Esophagus squamous epithelium (tissue), 4 donors: Measurements from ENCODE around the gene KIAA1614.

ENCODE experiments used
- CTCF ChIP-seq, 6 experiments: fragments of 450-650 bp in 4 of 6; fragments of 200-600 bp in 2 of 6; sonication (generic) in 2 of 6; IDR thresholded peaks; one replicate each; pipeline ENCODE4 v1.5.1; 2016 to 2019; ENCODE audit warnings: antibody characterized with exemption in 6 of 6, mild to moderate bottlenecking in 4 of 6, moderate library complexity in 4 of 6
- POLR2A ChIP-seq, 4 donors: fragments of 450-650 bp; IDR thresholded peaks; one replicate each; pipeline ENCODE4 v1.6.1; 2017; ENCODE audit warnings: antibody characterized with exemption in 4 of 4, mild to moderate bottlenecking in 4 of 4, moderate library complexity in 3 of 4

GRCh38 chr1:180893614-180894013, 19.1 kb upstream of the KIAA1614 start:
- no peak for TF ChIP-seq CTCF (IDR thresholded peaks at IDR 0.05)
- TF ChIP-seq POLR2A (IDR thresholded peaks at IDR 0.05): no peak
